Measurements from ENCODE around the gene THRSP.
"Not testable (repeated sequence)": the region's sequence is repeated elsewhere in the genome, so short reads cannot be mapped to it uniquely, and the experiment has no call there.

The THRSP gene

GRCh38 chr11:78063440-78064181, at the start of gene THRSP:
TSS of gene THRSP (plus strand) at chr11:78063861. CDS start at chr11:78063882, 21 bp downstream.
- Histone ChIP-seq H3K27me3 (ENCODE audit: low read depth, low read length) (no peaks in the 10 kb centered on the region), H3K36me3 (ENCODE audit: control insufficient read depth in 1 of 2, insufficient read depth in 2 of 2, low read length in 2 of 2) (peaks cover 0 to 2% of the 10 kb centered on the region in 2 donors), H3K4me1 (ENCODE audit: control insufficient read depth in 1 of 2, insufficient read depth in 2 of 2, low read length in 2 of 2) (no peaks in the 10 kb centered on the region), H3K9me3 (ENCODE audit: control insufficient read depth in 1 of 2, low read length in 2 of 2) (no peaks in the 10 kb centered on the region), H3K4me3 (ENCODE audit: low read depth in 1 of 2, low read length in 2 of 2) (no peak within 1 kb of the TSS), H3K27ac (ENCODE audit: low read length) (no peak within 1 kb of the TSS)

- H3K27me3 ChIP-seq (ENCODE audit: low read depth, low read length); H3K4me1 ChIP-seq (ENCODE audit: control insufficient read depth in 1 of 2, insufficient read depth in 2 of 2, low read length in 2 of 2); H3K9me3 ChIP-seq (ENCODE audit: control insufficient read depth in 1 of 2, low read length in 2 of 2); H3K27ac ChIP-seq (ENCODE audit: low read length); H3K4me3 ChIP-seq (ENCODE audit: low read depth in 1 of 2, low read length in 2 of 2); H3K36me3 ChIP-seq (ENCODE audit: control insufficient read depth in 1 of 2, insufficient read depth in 2 of 2, low read length in 2 of 2): not testable (repeated sequence)
Observed at GRCh38 chr11:78014937-78015520, 48.6 kb upstream of the THRSP start.

- H3K4me1 ChIP-seq (ENCODE audit: control insufficient read depth in 1 of 2, insufficient read depth in 2 of 2, low read length in 2 of 2), result no peaks in the 10 kb centered on the region
- no peaks in the 10 kb centered on the region for H3K9me3 ChIP-seq (ENCODE audit: control insufficient read depth in 1 of 2, low read length in 2 of 2)
- H3K4me3 ChIP-seq (ENCODE audit: low read depth in 1 of 2, low read length in 2 of 2), result no peak overlapping the region
- H3K36me3 ChIP-seq (ENCODE audit: control insufficient read depth in 1 of 2, insufficient read depth in 2 of 2, low read length in 2 of 2), result peaks cover 6 to 8% of the 10 kb centered on the region in 2 donors
- no peak overlapping the region for H3K27ac ChIP-seq (ENCODE audit: low read length)
- H3K27me3 ChIP-seq (ENCODE audit: low read depth, low read length), result no peaks in the 10 kb centered on the region
Observed at GRCh38 chr11:78015878-78016277, 47.8 kb upstream of the THRSP start.

GRCh38 chr11:78019808-78020207, 43.9 kb upstream of the THRSP start:
- Histone ChIP-seq H3K36me3 (ENCODE audit: control insufficient read depth in 1 of 2, insufficient read depth in 2 of 2, low read length in 2 of 2) (peaks cover 6 to 8% of the 10 kb centered on the region in 2 donors), H3K4me1 (ENCODE audit: control insufficient read depth in 1 of 2, insufficient read depth in 2 of 2, low read length in 2 of 2) (no peaks in the 10 kb centered on the region), H3K4me3 (ENCODE audit: low read depth in 1 of 2, low read length in 2 of 2) (no peak overlapping the region), H3K27ac (ENCODE audit: low read length) (no peak overlapping the region), H3K9me3 (ENCODE audit: control insufficient read depth in 1 of 2, low read length in 2 of 2) (no peaks in the 10 kb centered on the region), H3K27me3 (ENCODE audit: low read depth, low read length) (no peaks in the 10 kb centered on the region)

- Histone ChIP-seq H3K27me3 (ENCODE audit: low read depth, low read length) (no peaks in the 10 kb centered on the region), H3K9me3 (ENCODE audit: control insufficient read depth in 1 of 2, low read length in 2 of 2) (no peaks in the 10 kb centered on the region), H3K27ac (ENCODE audit: low read length) (no peak overlapping the region), H3K36me3 (ENCODE audit: control insufficient read depth in 1 of 2, insufficient read depth in 2 of 2, low read length in 2 of 2) (peaks cover 6 to 8% of the 10 kb centered on the region in 2 donors), H3K4me3 (ENCODE audit: low read depth in 1 of 2, low read length in 2 of 2) (no peak overlapping the region), H3K4me1 (ENCODE audit: control insufficient read depth in 1 of 2, insufficient read depth in 2 of 2, low read length in 2 of 2) (no peaks in the 10 kb centered on the region)
Observed at GRCh38 chr11:78020246-78020645, 43.4 kb upstream of the THRSP start.

GRCh38 chr11:78021611-78022010, 42.0 kb upstream of the THRSP start:
- H3K36me3 ChIP-seq (ENCODE audit: control insufficient read depth in 1 of 2, insufficient read depth in 2 of 2, low read length in 2 of 2), result no peaks in the 10 kb centered on the region
- no peak overlapping the region for H3K4me3 ChIP-seq (ENCODE audit: low read depth in 1 of 2, low read length in 2 of 2)
- peak overlapping the region; percentile 31 for H3K27ac ChIP-seq (ENCODE audit: low read length)
- H3K27me3 ChIP-seq (ENCODE audit: low read depth, low read length), result no peaks in the 10 kb centered on the region
- H3K4me1 ChIP-seq (ENCODE audit: control insufficient read depth in 1 of 2, insufficient read depth in 2 of 2, low read length in 2 of 2), result no peaks in the 10 kb centered on the region
- H3K9me3 ChIP-seq (ENCODE audit: control insufficient read depth in 1 of 2, low read length in 2 of 2), result no peaks in the 10 kb centered on the region

- Histone ChIP-seq H3K4me3 (ENCODE audit: low read depth in 1 of 2, low read length in 2 of 2) (peak within 1 kb of the TSS; percentile 54 to 70), H3K27ac (ENCODE audit: low read length) (peak within 1 kb of the TSS; percentile 31), H3K36me3 (ENCODE audit: control insufficient read depth in 1 of 2, insufficient read depth in 2 of 2, low read length in 2 of 2) (no peaks in the 10 kb centered on the region), H3K9me3 (ENCODE audit: control insufficient read depth in 1 of 2, low read length in 2 of 2) (no peaks in the 10 kb centered on the region), H3K4me1 (ENCODE audit: control insufficient read depth in 1 of 2, insufficient read depth in 2 of 2, low read length in 2 of 2) (no peaks in the 10 kb centered on the region), H3K27me3 (ENCODE audit: low read depth, low read length) (no peaks in the 10 kb centered on the region)
Observed at GRCh38 chr11:78022397-78023396, 41.0 kb upstream of the THRSP start, which contains the start of gene KCTD14. TSS of gene KCTD14 (minus strand) at chr11:78023276. CDS start at chr11:78023249, 27 bp downstream.

- Histone ChIP-seq H3K4me3 (ENCODE audit: low read depth in 1 of 2, low read length in 2 of 2) (peak overlapping the region; percentile 54 to 70), H3K27ac (ENCODE audit: low read length) (no peak overlapping the region), H3K27me3 (ENCODE audit: low read depth, low read length) (no peaks in the 10 kb centered on the region), H3K4me1 (ENCODE audit: control insufficient read depth in 1 of 2, insufficient read depth in 2 of 2, low read length in 2 of 2) (no peaks in the 10 kb centered on the region), H3K9me3 (ENCODE audit: control insufficient read depth in 1 of 2, low read length in 2 of 2) (no peaks in the 10 kb centered on the region), H3K36me3 (ENCODE audit: control insufficient read depth in 1 of 2, insufficient read depth in 2 of 2, low read length in 2 of 2) (no peaks in the 10 kb centered on the region)
Observed at GRCh38 chr11:78023426-78023825, 40.2 kb upstream of the THRSP start.

- no peak overlapping the region for H3K27ac ChIP-seq (ENCODE audit: low read length)
- H3K4me3 ChIP-seq (ENCODE audit: low read depth in 1 of 2, low read length in 2 of 2), result no peak overlapping the region
- peaks cover 0 to 4% of the 10 kb centered on the region in 2 donors for H3K4me1 ChIP-seq (ENCODE audit: control insufficient read depth in 1 of 2, insufficient read depth in 2 of 2, low read length in 2 of 2)
- H3K27me3 ChIP-seq (ENCODE audit: low read depth, low read length), result no peaks in the 10 kb centered on the region
- H3K9me3 ChIP-seq (ENCODE audit: control insufficient read depth in 1 of 2, low read length in 2 of 2), result no peaks in the 10 kb centered on the region
- H3K36me3 ChIP-seq (ENCODE audit: control insufficient read depth in 1 of 2, insufficient read depth in 2 of 2, low read length in 2 of 2), result no peaks in the 10 kb centered on the region
Observed at GRCh38 chr11:78025378-78025777, 38.3 kb upstream of the THRSP start.

- no peak overlapping the region for H3K27ac ChIP-seq (ENCODE audit: low read length)
- H3K36me3 ChIP-seq (ENCODE audit: control insufficient read depth in 1 of 2, insufficient read depth in 2 of 2, low read length in 2 of 2), result no peaks in the 10 kb centered on the region
- no peaks in the 10 kb centered on the region for H3K9me3 ChIP-seq (ENCODE audit: control insufficient read depth in 1 of 2, low read length in 2 of 2)
- H3K4me3 ChIP-seq (ENCODE audit: low read depth in 1 of 2, low read length in 2 of 2), result no peak overlapping the region
- peaks cover 0 to 12% of the 10 kb centered on the region in 2 donors for H3K4me1 ChIP-seq (ENCODE audit: control insufficient read depth in 1 of 2, insufficient read depth in 2 of 2, low read length in 2 of 2)
- no peaks in the 10 kb centered on the region for H3K27me3 ChIP-seq (ENCODE audit: low read depth, low read length)
Observed at GRCh38 chr11:78027759-78028158, 35.9 kb upstream of the THRSP start.

GRCh38 chr11:78028423-78028822, 35.2 kb upstream of the THRSP start:
- not testable (repeated sequence) for H3K27me3 ChIP-seq (ENCODE audit: low read depth, low read length); H3K27ac ChIP-seq (ENCODE audit: low read length)

More at GRCh38 chr11:78028423-78028822, 35.2 kb upstream of the THRSP start:
- H3K4me3 ChIP-seq (ENCODE audit: low read depth in 1 of 2, low read length in 2 of 2); H3K9me3 ChIP-seq (ENCODE audit: control insufficient read depth in 1 of 2, low read length in 2 of 2); H3K36me3 ChIP-seq (ENCODE audit: control insufficient read depth in 1 of 2, insufficient read depth in 2 of 2, low read length in 2 of 2): not testable (repeated sequence)
- peaks cover 0 to 12% of the 10 kb centered on the region in 2 donors for H3K4me1 ChIP-seq (ENCODE audit: control insufficient read depth in 1 of 2, insufficient read depth in 2 of 2, low read length in 2 of 2)

Measured in muscle layer of duodenum (tissue), 2 donors.